Testis (tissue), 3 donors: ENCODE measurements around the gene ENTR1. TPM values are rescaled to one million over a fixed set of nuclear protein-coding genes. Genes with fewer than 3 reads are reported as not detected.

ENCODE experiments used
- DNase-seq: peaks from one replicate; pipeline ENCODE4 v3.0.0-alpha.2; 2019
- H3K27ac ChIP-seq, 2 donors: fragments of 200-600 bp; sonication (generic); one replicate each; pipeline ENCODE4 v1.5.1; 2019
- H3K27me3 ChIP-seq: fragments of 200-600 bp; sonication (generic); one replicate; pipeline ENCODE4 v1.5.1; 2019
- H3K36me3 ChIP-seq: fragments of 200-600 bp; sonication (generic); one replicate; pipeline ENCODE4 v1.5.1; 2017; ENCODE audit warnings: low read depth; ENCODE audit errors: missing control alignments
- H3K4me1 ChIP-seq: fragments of 200-600 bp; sonication (generic); one replicate; pipeline ENCODE4 v1.5.1; 2019
- H3K4me3 ChIP-seq, 2 donors: fragments of 200-600 bp; sonication (generic); one replicate each; pipeline ENCODE4 v1.5.1; 2017 to 2019
- H3K9me3 ChIP-seq: fragments of 200-600 bp; sonication (generic); one replicate; pipeline ENCODE4 v1.5.1; 2017
- POLR2A ChIP-seq: fragments of 450-650 bp; IDR thresholded peaks from one replicate; pipeline ENCODE4 v1.6.1; 2017; ENCODE audit warnings: antibody characterized with exemption, mild to moderate bottlenecking, moderate library complexity
- WGBS, 2 donors: methylation state at CpG; one replicate each; pipeline ENCODE4 v1.1.5; 2018; 5-methylcytosine and 5-hydroxymethylcytosine counted together
- intact Hi-C: fragments of 100-400 bp; cut with DNase I; formaldehyde crosslinking; loops from one replicate; pipeline ENCODE4 v1.15.1; 2023; ENCODE audit warnings: low total_unique reads
- polyA plus RNA-seq: library from polyadenylated mRNA; stranded (reverse); fragments of 350-450 nt; fragmentation: Illumina TruSeq; extraction: RNeasy Lipid Tissue Mini Kit (QIAGEN cat#74804); gene quantifications from one replicate; pipeline ENCODE4 v1.2.3, GENCODE V29; 2014; ENCODE audit warnings: low read depth, low replicate concordance; ENCODE audit not compliant: insufficient read depth
- total RNA-seq, 2 donors: library from RNA; depleted of rRNA; stranded (reverse); fragments of >200 nt; gene quantifications; one replicate each; pipeline ENCODE4 v1.2.3, GENCODE V29; 2016
- TF ChIP-seq, protein P1 (sequence below), 3 experiments: fragments of 450-650 bp in 2 of 3; fragments of 200-600 bp in 1 of 3; sonication (generic) in 1 of 3; IDR thresholded peaks; one replicate each; pipeline ENCODE4 v1.5.1; 2016 to 2019; ENCODE audit warnings: antibody characterized with exemption in 3 of 3, mild to moderate bottlenecking in 2 of 3, moderate library complexity in 1 of 3

ENTR1 gene
- total and polyA plus RNA-seq, 3 donors from 2014 or later = 61.7 to 69.1 (median 64.3) TPM

DNA sequence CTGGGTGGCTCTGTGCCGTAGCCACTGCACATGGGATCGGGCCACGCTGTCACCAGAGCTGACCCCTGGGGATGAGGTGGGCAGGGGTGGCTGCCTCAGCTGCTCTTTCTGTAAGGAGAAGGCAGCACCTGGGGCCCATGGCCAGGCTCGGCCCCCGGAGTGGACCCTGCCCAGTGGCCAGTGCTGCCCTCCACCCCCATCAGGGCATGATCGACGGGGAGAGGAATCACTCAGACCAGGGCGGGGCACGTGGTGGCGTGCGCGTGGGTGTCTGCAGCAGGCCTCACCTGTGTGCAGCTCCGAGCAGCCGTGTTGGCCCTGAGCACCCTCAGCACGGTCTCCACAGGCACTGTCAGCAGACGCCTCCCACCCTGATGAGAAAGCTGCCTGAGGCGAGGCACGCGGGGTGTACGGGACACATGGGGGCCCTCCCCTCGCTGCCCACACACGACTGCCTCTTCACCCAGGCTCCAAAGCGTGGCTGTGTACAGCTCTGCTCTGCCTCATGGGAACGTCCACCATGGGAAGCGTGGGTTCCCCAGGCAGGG lies 28.4 kb downstream of the ENTR1 start:
- Histone ChIP-seq H3K4me3 (no peak overlapping the region), H3K36me3 (no peaks in the 10 kb centered on the region), H3K27me3 (no peaks in the 10 kb centered on the region), H3K9me3 (no peaks in the 10 kb centered on the region), H3K4me1 (no peaks in the 10 kb centered on the region), H3K27ac (no peak overlapping the region)
- 94% methylated on average over 23 of the region's 25 CpGs; no CpG with 5 or more reads in 1 of the 2 donors for WGBS, 2 donors
- DNase-seq = no peak
- intact Hi-C loops = no loop called here
- TF ChIP-seq, protein P1, sequence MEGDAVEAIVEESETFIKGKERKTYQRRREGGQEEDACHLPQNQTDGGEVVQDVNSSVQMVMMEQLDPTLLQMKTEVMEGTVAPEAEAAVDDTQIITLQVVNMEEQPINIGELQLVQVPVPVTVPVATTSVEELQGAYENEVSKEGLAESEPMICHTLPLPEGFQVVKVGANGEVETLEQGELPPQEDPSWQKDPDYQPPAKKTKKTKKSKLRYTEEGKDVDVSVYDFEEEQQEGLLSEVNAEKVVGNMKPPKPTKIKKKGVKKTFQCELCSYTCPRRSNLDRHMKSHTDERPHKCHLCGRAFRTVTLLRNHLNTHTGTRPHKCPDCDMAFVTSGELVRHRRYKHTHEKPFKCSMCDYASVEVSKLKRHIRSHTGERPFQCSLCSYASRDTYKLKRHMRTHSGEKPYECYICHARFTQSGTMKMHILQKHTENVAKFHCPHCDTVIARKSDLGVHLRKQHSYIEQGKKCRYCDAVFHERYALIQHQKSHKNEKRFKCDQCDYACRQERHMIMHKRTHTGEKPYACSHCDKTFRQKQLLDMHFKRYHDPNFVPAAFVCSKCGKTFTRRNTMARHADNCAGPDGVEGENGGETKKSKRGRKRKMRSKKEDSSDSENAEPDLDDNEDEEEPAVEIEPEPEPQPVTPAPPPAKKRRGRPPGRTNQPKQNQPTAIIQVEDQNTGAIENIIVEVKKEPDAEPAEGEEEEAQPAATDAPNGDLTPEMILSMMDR (IDR thresholded peaks at IDR 0.05) = no peak
- TF ChIP-seq POLR2A = no peak

DNA sequence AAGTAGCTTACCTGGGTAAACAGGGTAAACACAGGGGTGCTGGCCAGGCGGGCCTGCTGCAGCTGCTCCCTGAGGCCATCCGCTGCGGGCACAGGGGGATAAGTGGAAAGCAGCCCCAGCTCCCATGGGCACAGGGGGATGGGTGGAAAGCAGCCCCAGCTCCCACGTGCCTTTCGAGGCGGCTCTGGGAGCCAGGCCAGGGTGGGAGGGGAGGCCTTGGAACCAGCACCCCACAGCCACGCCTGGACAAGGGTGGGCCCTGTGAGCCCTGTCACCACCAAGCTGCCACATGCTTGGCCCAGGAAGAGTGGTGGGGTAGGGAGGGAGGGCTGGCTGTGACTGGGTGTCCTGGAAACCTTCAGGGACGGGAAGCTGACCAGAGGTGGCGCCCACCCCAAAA lies 29.1 kb downstream of the ENTR1 start:
- Histone ChIP-seq H3K4me1 (no peaks in the 10 kb centered on the region), H3K36me3 (no peaks in the 10 kb centered on the region), H3K9me3 (no peaks in the 10 kb centered on the region), H3K27me3 (no peaks in the 10 kb centered on the region), H3K27ac (no peak overlapping the region), H3K4me3 (no peak overlapping the region)
- WGBS, 2 donors = 56 to 79% methylated on average over 6 to 9 of the region's 9 CpGs
- intact Hi-C loops = no loop called here
- TF ChIP-seq POLR2A = no peak
- TF ChIP-seq, protein P1 (IDR thresholded peaks at IDR 0.05) = no peak
- DNase-seq = no peak

DNA sequence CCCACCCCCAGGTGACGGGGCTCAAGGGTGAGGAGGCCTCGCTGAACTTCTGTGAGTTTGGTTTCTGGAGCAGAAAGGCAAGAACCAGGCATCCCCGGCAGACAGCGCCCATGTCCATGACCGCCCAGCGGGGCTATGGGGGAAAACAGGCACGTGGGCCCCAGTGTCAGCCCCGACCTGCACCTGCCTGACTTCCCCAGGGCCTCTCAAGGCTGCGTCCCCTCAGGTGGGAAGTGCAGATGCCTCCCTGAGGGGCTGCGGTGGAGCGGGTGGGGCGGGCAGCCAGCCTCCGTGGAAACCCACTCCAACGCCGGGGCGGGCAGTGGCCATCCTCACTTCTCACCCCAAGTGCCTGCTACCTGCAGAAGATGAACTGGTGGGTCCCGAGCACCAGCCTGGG lies 30.0 kb downstream of the ENTR1 start:
- H3K4me1 ChIP-seq = no peaks in the 10 kb centered on the region
- no peaks in the 10 kb centered on the region for H3K36me3 ChIP-seq
- H3K4me3 ChIP-seq = no peak overlapping the region
- TF ChIP-seq, protein P1 (IDR thresholded peaks at IDR 0.05) = no peak
- no peak for TF ChIP-seq POLR2A
- no peaks in the 10 kb centered on the region for H3K9me3 ChIP-seq
- no peak for DNase-seq
- WGBS, 2 donors = 83 to 96% methylated on average over 12 to 17 of the region's 17 CpGs
- no peaks in the 10 kb centered on the region for H3K27me3 ChIP-seq
- intact Hi-C loops = no loop called here
- H3K27ac ChIP-seq = no peak overlapping the region

DNA sequence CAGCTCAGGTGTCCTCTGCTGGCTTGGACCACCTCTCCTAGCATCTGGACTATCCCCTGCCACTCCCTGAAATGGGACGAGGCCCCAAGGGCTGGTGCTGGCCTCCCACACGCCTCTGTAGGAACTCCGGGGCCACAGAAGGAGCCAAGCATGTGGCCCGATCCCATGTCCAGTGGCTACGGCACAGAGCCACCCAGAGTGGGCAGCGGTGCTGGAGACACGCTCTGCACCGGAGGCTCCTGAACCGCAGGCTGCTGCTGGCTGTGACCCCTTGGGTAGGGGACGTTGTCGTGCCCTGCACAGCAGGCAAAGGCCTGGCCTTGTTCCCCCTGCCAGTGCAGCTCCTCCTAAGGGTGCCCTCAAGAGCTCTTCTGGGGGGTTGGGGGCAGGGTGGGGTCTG lies 30.5 kb downstream of the ENTR1 start:
- no peaks in the 10 kb centered on the region for H3K36me3 ChIP-seq

More for the DNA sequence above, 30.5 kb downstream of the ENTR1 start:
- Histone ChIP-seq H3K27me3 (no peaks in the 10 kb centered on the region), H3K4me3 (no peak overlapping the region), H3K27ac (no peak overlapping the region), H3K9me3 (no peaks in the 10 kb centered on the region), H3K4me1 (no peaks in the 10 kb centered on the region)
- TF ChIP-seq, protein P1 (IDR thresholded peaks at IDR 0.05) = no peak
- TF ChIP-seq POLR2A = no peak
- WGBS, 2 donors = 86 to 100% methylated on average over 1 to 11 of the region's 11 CpGs
- DNase-seq = no peak
- intact Hi-C loops = no loop called here
